ENCODE measurements around the gene LHX8.

LHX8 gene

DNA sequence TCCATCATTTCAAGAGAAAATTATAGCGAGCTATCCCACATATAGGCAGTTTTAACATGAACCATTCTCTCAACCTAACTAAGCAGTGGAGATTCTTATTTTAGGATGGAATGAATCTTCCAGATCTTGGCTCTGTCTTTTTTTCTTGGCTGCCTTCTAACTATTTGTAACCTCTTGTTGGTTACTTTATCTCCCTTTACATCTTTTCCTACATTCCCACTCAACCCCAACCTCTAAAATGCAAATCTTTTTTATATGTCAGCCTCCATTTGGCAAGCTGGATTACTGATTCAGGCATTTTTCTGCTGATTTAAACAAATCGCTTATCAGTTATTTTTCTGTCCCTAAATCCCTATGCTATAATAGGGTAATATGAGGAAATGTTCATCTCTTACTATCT, 46.9 kb upstream of the LHX8 start:
- TF ChIP-seq SNAI2 (CRISPR knock-in tag; IDR thresholded peaks at IDR 0.05) = no peak
- TF ChIP-seq CSDC2 (CRISPR knock-in tag; IDR thresholded peaks at IDR 0.05) = no peak
- TF ChIP-seq GLIS3 (CRISPR knock-in tag; IDR thresholded peaks at IDR 0.05) = no peak
- no peak for TF ChIP-seq RARB (CRISPR knock-in tag; IDR thresholded peaks at IDR 0.05)
- TF ChIP-seq, protein P1, sequence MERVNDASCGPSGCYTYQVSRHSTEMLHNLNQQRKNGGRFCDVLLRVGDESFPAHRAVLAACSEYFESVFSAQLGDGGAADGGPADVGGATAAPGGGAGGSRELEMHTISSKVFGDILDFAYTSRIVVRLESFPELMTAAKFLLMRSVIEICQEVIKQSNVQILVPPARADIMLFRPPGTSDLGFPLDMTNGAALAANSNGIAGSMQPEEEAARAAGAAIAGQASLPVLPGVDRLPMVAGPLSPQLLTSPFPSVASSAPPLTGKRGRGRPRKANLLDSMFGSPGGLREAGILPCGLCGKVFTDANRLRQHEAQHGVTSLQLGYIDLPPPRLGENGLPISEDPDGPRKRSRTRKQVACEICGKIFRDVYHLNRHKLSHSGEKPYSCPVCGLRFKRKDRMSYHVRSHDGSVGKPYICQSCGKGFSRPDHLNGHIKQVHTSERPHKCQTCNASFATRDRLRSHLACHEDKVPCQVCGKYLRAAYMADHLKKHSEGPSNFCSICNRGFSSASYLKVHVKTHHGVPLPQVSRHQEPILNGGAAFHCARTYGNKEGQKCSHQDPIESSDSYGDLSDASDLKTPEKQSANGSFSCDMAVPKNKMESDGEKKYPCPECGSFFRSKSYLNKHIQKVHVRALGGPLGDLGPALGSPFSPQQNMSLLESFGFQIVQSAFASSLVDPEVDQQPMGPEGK (CRISPR knock-in tag; IDR thresholded peaks at IDR 0.05; ENCODE audit: borderline replicate concordance) = no peak
- TF ChIP-seq ZNF8 (CRISPR knock-in tag; IDR thresholded peaks at IDR 0.05) = no peak
- TF ChIP-seq TCF4 (CRISPR knock-in tag; IDR thresholded peaks at IDR 0.05; ENCODE audit: borderline replicate concordance) = no peak
- TF ChIP-seq ZNF565 (CRISPR knock-in tag; conservative IDR thresholded peaks at IDR 0.05; ENCODE audit: low read depth) = no peak
- TF ChIP-seq, protein P2, sequence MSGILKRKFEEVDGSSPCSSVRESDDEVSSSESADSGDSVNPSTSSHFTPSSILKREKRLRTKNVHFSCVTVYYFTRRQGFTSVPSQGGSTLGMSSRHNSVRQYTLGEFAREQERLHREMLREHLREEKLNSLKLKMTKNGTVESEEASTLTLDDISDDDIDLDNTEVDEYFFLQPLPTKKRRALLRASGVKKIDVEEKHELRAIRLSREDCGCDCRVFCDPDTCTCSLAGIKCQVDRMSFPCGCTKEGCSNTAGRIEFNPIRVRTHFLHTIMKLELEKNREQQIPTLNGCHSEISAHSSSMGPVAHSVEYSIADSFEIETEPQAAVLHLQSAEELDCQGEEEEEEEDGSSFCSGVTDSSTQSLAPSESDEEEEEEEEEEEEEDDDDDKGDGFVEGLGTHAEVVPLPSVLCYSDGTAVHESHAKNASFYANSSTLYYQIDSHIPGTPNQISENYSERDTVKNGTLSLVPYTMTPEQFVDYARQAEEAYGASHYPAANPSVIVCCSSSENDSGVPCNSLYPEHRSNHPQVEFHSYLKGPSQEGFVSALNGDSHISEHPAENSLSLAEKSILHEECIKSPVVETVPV (CRISPR knock-in tag; IDR thresholded peaks at IDR 0.05) = no peak
- no peak for TF ChIP-seq CREB5 (CRISPR knock-in tag; IDR thresholded peaks at IDR 0.05; ENCODE audit: low read depth)
- no peak for TF ChIP-seq ZFP30 (CRISPR knock-in tag; IDR thresholded peaks at IDR 0.05)
- no peak for TF ChIP-seq ESRRG (CRISPR knock-in tag; IDR thresholded peaks at IDR 0.05)
- no peak for TF ChIP-seq POU6F1 (CRISPR knock-in tag; IDR thresholded peaks at IDR 0.05; ENCODE audit: borderline replicate concordance, low read depth)
- no peak for TF ChIP-seq PPARA (CRISPR knock-in tag; IDR thresholded peaks at IDR 0.05; ENCODE audit: borderline replicate concordance)
- no peak for TF ChIP-seq ZC3H10 (CRISPR knock-in tag; IDR thresholded peaks at IDR 0.05)
- TF ChIP-seq ZFP3 (CRISPR knock-in tag; IDR thresholded peaks at IDR 0.05) = no peak
- TF ChIP-seq TOX (CRISPR knock-in tag; IDR thresholded peaks at IDR 0.05; ENCODE audit: borderline replicate concordance) = no peak
- no peak for TF ChIP-seq OSR1 (CRISPR knock-in tag; IDR thresholded peaks at IDR 0.05)
- no peak for ATAC-seq

GRCh38 chr1:75092141-75092540, 42.0 kb upstream of the LHX8 start:
- no peak for ATAC-seq

More at GRCh38 chr1:75092141-75092540, 42.0 kb upstream of the LHX8 start:
- TF ChIP-seq ZC3H10 (CRISPR knock-in tag; IDR thresholded peaks at IDR 0.05) (no peak), ZFP30 (CRISPR knock-in tag; IDR thresholded peaks at IDR 0.05) (no peak), OSR1 (CRISPR knock-in tag; IDR thresholded peaks at IDR 0.05) (no peak), TOX (CRISPR knock-in tag; IDR thresholded peaks at IDR 0.05; ENCODE audit: borderline replicate concordance) (no peak), ZNF70 (CRISPR knock-in tag; IDR thresholded peaks at IDR 0.05) (no peak), TSHZ2 (CRISPR knock-in tag; IDR thresholded peaks at IDR 0.05) (no peak), ZFP3 (CRISPR knock-in tag; IDR thresholded peaks at IDR 0.05) (no peak), ZNF8 (CRISPR knock-in tag; IDR thresholded peaks at IDR 0.05) (no peak), SNAI2 (CRISPR knock-in tag; IDR thresholded peaks at IDR 0.05) (no peak), ARNTL (CRISPR knock-in tag; IDR thresholded peaks at IDR 0.05; ENCODE audit: borderline replicate concordance, low read depth) (no peak), BACH2 (CRISPR knock-in tag; IDR thresholded peaks at IDR 0.05; ENCODE audit: borderline replicate concordance) (no peak), TCF4 (CRISPR knock-in tag; IDR thresholded peaks at IDR 0.05; ENCODE audit: borderline replicate concordance) (no peak), RARB (CRISPR knock-in tag; IDR thresholded peaks at IDR 0.05) (no peak), CREB5 (CRISPR knock-in tag; IDR thresholded peaks at IDR 0.05; ENCODE audit: low read depth) (no peak), CSDC2 (CRISPR knock-in tag; IDR thresholded peaks at IDR 0.05) (no peak)
- TF ChIP-seq, protein P1 (CRISPR knock-in tag; IDR thresholded peaks at IDR 0.05; ENCODE audit: borderline replicate concordance) = no peak
- TF ChIP-seq, protein P2 (CRISPR knock-in tag; IDR thresholded peaks at IDR 0.05) = no peak
